ENCODE measurements around the gene GPR84. TPM values are rescaled to one million over a fixed set of nuclear protein-coding genes. Genes with fewer than 3 reads are reported as not detected.

The GPR84 gene
- total and polyA plus RNA-seq, 7 experiments from 2014 or later: 1.2 to 13.1 (median 3.9) TPM; not detected in 4

DNA sequence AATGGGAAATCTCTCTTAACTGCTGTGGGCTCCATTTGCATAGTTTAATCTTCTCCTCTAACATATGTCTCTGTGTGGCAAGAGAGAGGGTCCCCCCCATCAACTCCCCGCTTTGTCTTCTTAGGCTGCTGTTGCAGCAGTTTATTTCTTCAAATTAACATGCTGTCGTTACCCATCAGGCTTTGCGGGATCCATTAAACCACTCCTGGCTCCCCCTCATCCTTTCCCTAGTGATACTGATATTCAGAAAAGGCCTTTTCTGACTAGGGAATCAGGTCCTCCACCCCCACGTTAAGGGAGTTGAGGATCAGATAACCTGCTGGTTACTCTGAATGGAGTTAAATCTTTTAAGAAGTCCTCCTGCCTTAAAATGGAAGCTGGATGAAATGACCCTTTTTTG, 15.2 kb downstream of the GPR84 start:
- Mint-ChIP-seq H3K27me3 (no peaks in the 10 kb centered on the region), H3K4me1 (peaks cover 9 to 22% (median 18%) of the 10 kb centered on the region in 7 donors), H3K4me3 (no peak overlapping the region), H3K36me3 (peaks cover 14 to 37% (median 27%) of the 10 kb centered on the region in 5 donors), H3K27ac (no peak overlapping the region), H3K9me3 (no peaks in the 10 kb centered on the region)
- ChIA-PET POLR2A (no interaction called here), CTCF (interaction anchor here (1.5 kb wide), 1 partner anchor 13 kb away, joined by 3 read pairs; no protein-coding TSS in a partner anchor)
- ATAC-seq (no peak), DNase-seq (no peak)
- Histone ChIP-seq H3K27me3 (ENCODE audit: control insufficient read depth in 2 of 2, insufficient read depth in 2 of 2, low read length in 2 of 2) (no peaks in the 10 kb centered on the region), H3K27ac (ENCODE audit: low read depth, low read length) (no peak overlapping the region), H3K36me3 (ENCODE audit: control insufficient read depth in 2 of 3, insufficient read depth in 3 of 3, low read length in 3 of 3) (peaks cover 0 to 61% (median 31%) of the 10 kb centered on the region in 3 experiments), H3K4me3 (ENCODE audit: low read length) (no peak overlapping the region), H3K4me1 (ENCODE audit: control insufficient read depth in 2 of 2, insufficient read depth in 2 of 2, low read length in 2 of 2) (peaks cover 0 to 9% of the 10 kb centered on the region in 2 donors), H3K9me3 (ENCODE audit: control insufficient read depth in 2 of 3, low read length in 3 of 3) (no peaks in the 10 kb centered on the region)
- intact Hi-C loops (cut with micrococcal nuclease): no loop called here

DNA sequence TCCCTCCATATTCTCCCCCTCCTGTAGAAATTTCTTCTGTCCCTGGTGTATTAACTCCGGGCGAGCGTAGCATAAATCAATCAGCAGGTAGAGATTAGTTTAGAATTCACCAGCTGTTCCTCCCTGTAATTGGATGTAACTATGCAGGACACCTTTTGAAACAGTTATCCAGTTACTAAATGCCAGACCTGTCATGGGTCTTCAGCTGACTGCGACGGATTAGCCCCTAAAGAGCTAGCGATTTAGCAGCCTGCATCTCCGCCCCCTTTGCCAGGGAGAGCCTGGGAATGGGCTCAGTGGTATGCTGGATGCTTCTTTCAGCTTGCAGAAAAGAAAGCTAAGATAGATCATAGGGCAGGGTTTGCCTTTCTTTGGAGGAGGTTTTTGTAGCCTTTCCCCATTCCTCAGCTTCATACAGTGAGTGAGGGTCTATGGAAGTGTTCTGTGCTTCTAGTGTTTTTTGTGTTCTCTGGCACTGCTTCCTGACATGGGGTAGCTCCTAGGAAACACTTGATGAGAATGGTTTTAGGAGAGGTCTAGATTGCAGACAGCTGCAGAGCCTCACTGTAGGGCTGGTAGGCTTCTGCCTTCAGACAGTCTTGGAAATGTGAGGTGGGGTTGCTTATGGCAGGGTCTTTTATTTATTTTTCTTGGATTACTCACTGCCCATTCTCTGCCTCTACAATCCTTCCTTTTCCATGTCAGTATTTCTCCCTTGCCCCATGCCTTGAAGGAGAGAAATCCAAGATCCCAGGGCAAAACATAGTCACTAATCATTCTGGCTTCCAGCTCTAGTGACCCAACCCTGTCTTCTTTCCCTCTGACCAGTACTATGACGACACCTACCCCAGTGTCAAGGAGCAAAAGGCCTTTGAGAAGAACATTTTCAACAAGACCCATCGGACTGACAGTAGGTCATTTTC, 22.6 kb downstream of the GPR84 start:
- peaks cover 4 to 41% (median 27%) of the 10 kb centered on the region in 5 donors for H3K36me3 Mint-ChIP-seq
- H3K27me3 ChIP-seq (ENCODE audit: control insufficient read depth in 2 of 2, insufficient read depth in 2 of 2, low read length in 2 of 2): no peaks in the 10 kb centered on the region
- H3K4me1 ChIP-seq (ENCODE audit: control insufficient read depth in 2 of 2, insufficient read depth in 2 of 2, low read length in 2 of 2): no peaks in the 10 kb centered on the region
- H3K4me3 ChIP-seq (ENCODE audit: low read length): no peak overlapping the region
- no peak for DNase-seq
- no peaks in the 10 kb centered on the region for H3K9me3 ChIP-seq (ENCODE audit: control insufficient read depth in 2 of 3, low read length in 3 of 3)
- CTCF ChIA-PET: interaction anchor here (1.1 to 1.4 kb wide), 3 partner anchors 11 to 57 kb away, joined by 3 to 5 read pairs (median 3); partner anchors contain the start of gene ZNF385A
- H3K4me1 Mint-ChIP-seq: peaks cover 0 to 33% (median 16%) of the 10 kb centered on the region in 7 donors
- POLR2A ChIA-PET: interaction anchor here (0.9 to 1.8 kb wide), 4 partner anchors 9 to 17 kb away, joined by 4 to 7 read pairs (median 5); no protein-coding TSS in a partner anchor
- no peak overlapping the region for H3K4me3 Mint-ChIP-seq
- H3K27ac ChIP-seq (ENCODE audit: low read depth, low read length): no peak overlapping the region
- peaks cover 19 to 53% (median 20%) of the 10 kb centered on the region in 3 experiments for H3K36me3 ChIP-seq (ENCODE audit: control insufficient read depth in 2 of 3, insufficient read depth in 3 of 3, low read length in 3 of 3)
- H3K27ac Mint-ChIP-seq: no peak overlapping the region
- ATAC-seq: no peak
- H3K9me3 Mint-ChIP-seq: no peaks in the 10 kb centered on the region
- intact Hi-C loops (cut with micrococcal nuclease): no loop called here
- no peaks in the 10 kb centered on the region for H3K27me3 Mint-ChIP-seq

DNA sequence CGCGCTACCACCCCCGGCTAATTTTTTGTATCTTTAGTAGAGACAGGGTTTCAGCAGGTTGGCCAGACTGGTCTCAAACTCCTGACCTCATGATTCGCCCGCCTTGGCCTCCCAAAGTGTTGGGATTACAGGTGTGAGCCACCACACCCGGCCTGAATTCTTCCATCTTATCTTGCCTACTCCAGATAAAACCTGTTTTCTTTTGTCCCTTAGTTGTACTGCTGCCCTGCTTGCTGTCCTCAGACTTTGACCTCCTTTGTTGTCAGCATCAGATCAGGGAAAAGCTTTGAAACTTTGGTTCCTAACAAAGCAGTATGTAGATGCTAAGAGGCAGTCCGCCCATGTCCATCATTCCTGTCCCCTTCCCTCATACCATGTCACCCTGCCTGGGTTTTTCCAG, 23.4 kb downstream of the GPR84 start:
- no peak for ATAC-seq
- no peak overlapping the region for H3K4me3 Mint-ChIP-seq
- H3K36me3 ChIP-seq (ENCODE audit: control insufficient read depth in 2 of 3, insufficient read depth in 3 of 3, low read length in 3 of 3): peaks cover 19 to 48% (median 19%) of the 10 kb centered on the region in 3 experiments
- no peak overlapping the region for H3K4me3 ChIP-seq (ENCODE audit: low read length)
- no peaks in the 10 kb centered on the region for H3K27me3 ChIP-seq (ENCODE audit: control insufficient read depth in 2 of 2, insufficient read depth in 2 of 2, low read length in 2 of 2)
- peaks cover 2 to 37% (median 20%) of the 10 kb centered on the region in 7 donors for H3K4me1 Mint-ChIP-seq
- H3K9me3 Mint-ChIP-seq: no peaks in the 10 kb centered on the region
- POLR2A ChIA-PET: interaction anchor here (0.9 to 1.8 kb wide), 3 partner anchors 12 to 18 kb away, joined by 4 to 7 read pairs (median 6); no protein-coding TSS in a partner anchor
- no peak for DNase-seq
- H3K4me1 ChIP-seq (ENCODE audit: control insufficient read depth in 2 of 2, insufficient read depth in 2 of 2, low read length in 2 of 2): no peaks in the 10 kb centered on the region
- H3K27ac Mint-ChIP-seq: peak overlapping the region in 1 of 9 donors; percentile 26
- CTCF ChIA-PET: interaction anchor here (1.1 to 1.4 kb wide), 3 partner anchors 12 to 58 kb away, joined by 3 to 5 read pairs (median 3); partner anchors contain the start of gene ZNF385A
- intact Hi-C loops (cut with micrococcal nuclease): no loop called here
- H3K27ac ChIP-seq (ENCODE audit: low read depth, low read length): no peak overlapping the region
- peaks cover 4 to 44% (median 29%) of the 10 kb centered on the region in 5 donors for H3K36me3 Mint-ChIP-seq
- H3K27me3 Mint-ChIP-seq: no peaks in the 10 kb centered on the region
- H3K9me3 ChIP-seq (ENCODE audit: control insufficient read depth in 2 of 3, low read length in 3 of 3): no peaks in the 10 kb centered on the region

DNA sequence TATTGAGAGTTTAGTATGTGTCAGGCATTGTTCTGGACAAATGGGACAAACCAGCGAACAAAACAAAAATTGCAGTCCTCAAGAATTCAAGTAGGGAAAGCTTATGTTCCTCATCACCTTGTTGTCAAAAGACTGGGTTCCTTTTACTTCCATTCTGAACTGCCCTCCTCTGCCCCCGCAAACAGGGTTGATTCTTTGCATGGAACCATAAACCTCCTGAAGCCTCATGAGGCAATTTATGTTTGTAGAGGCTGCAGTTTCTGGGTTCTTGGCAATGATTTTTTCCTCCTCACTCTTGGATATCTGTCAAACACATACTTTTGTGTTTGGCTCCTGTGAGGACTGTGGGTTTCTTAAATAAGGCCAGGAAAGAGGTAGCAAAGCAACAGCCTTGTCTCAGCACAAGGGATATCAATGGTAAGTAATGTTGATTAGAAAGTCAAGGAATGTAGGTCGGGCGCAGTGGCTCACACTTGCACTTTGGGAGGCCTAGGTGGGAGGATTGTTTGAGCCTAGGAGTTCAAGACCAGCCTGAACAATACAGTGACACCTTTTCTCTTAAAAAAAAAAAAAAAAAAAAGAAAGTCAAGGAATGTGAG, 25.5 kb downstream of the GPR84 start:
- intact Hi-C loops (cut with micrococcal nuclease): no loop called here

DNA sequence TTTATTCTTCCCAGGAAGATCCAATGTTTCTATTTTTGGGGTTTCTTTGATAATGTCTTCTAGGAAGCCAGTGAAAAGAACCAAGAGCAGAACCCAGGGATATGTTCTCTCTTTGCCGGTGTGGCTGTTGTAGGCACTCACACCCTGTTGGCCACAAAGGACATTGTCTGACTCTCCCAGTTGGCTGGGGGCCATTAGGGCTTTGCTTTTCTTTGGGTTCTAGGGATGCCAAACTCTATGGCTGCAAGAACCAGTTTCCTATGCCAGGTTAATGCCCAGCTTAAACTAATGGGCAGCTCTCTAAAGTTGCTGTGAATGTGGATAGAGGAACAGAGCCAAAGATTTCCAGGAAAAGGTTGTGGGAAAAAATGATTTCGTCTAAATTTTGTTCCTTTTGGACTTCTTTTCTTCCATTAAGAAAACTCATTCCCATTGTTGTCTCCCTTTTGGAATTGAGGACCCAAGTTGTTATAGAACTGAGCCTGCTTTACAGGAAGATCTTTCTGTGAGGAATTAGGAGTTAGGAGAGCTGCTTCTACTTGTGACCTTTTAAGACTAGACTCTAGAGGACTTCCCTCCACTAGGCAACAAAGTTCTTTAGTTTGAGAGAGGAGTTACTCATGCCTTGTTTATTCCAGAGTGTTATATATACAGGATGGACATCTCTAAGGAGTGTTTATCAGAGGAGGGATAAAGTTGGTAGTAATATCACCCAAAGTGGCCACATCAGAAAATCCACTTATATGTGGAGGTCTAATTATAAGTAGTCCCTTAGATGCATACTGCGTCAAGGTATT, 26.2 kb downstream of the GPR84 start:
- Mint-ChIP-seq H3K9me3 (no peaks in the 10 kb centered on the region), H3K4me1 (peaks cover 5 to 60% (median 32%) of the 10 kb centered on the region in 7 donors), H3K27ac (peak overlapping the region in 2 of 9 donors; percentile 19 to 25), H3K36me3 (peaks cover 4 to 31% (median 21%) of the 10 kb centered on the region in 5 donors), H3K4me3 (no peak overlapping the region), H3K27me3 (no peaks in the 10 kb centered on the region)
- DNase-seq (no peak), ATAC-seq (no peak)
- CTCF ChIA-PET: interaction anchor here (1.0 to 1.7 kb wide), 4 partner anchors 9 to 73 kb away, joined by 3 to 5 read pairs (median 4); partner anchors contain the start of gene COPZ1
- no peaks in the 10 kb centered on the region for H3K27me3 ChIP-seq (ENCODE audit: control insufficient read depth in 2 of 2, insufficient read depth in 2 of 2, low read length in 2 of 2)
- POLR2A ChIA-PET: interaction anchor here (1.2 kb wide), 1 partner anchor 11 kb away, joined by 6 read pairs; no protein-coding TSS in a partner anchor
- no peaks in the 10 kb centered on the region for H3K9me3 ChIP-seq (ENCODE audit: control insufficient read depth in 2 of 3, low read length in 3 of 3)
- H3K27ac ChIP-seq (ENCODE audit: low read depth, low read length): no peak overlapping the region
- intact Hi-C loops (cut with micrococcal nuclease): loop anchor here in 1 of 2 donors (2.0 kb wide), 1 partner anchor 15 kb away; no protein-coding TSS in a partner anchor
- H3K36me3 ChIP-seq (ENCODE audit: control insufficient read depth in 2 of 3, insufficient read depth in 3 of 3, low read length in 3 of 3): peaks cover 7 to 27% (median 10%) of the 10 kb centered on the region in 3 experiments
- no peak overlapping the region for H3K4me3 ChIP-seq (ENCODE audit: low read length)
- peaks cover 4 to 8% of the 10 kb centered on the region in 2 donors for H3K4me1 ChIP-seq (ENCODE audit: control insufficient read depth in 2 of 2, insufficient read depth in 2 of 2, low read length in 2 of 2)

More for the DNA sequence above, 25.5 kb downstream of the GPR84 start:
- POLR2A ChIA-PET: no interaction called here
- no peak overlapping the region for H3K4me3 Mint-ChIP-seq
- DNase-seq: no peak
- H3K27ac ChIP-seq (ENCODE audit: low read depth, low read length): no peak overlapping the region
- peaks cover 11 to 35% (median 17%) of the 10 kb centered on the region in 3 experiments for H3K36me3 ChIP-seq (ENCODE audit: control insufficient read depth in 2 of 3, insufficient read depth in 3 of 3, low read length in 3 of 3)
- no peaks in the 10 kb centered on the region for H3K27me3 Mint-ChIP-seq
- H3K4me1 Mint-ChIP-seq: peaks cover 2 to 52% (median 26%) of the 10 kb centered on the region in 7 donors
- CTCF ChIA-PET: interaction anchor here (1.3 kb wide), 1 partner anchor 14 kb away, joined by 3 read pairs; the partner anchor contains the start of gene COPZ1
- H3K4me1 ChIP-seq (ENCODE audit: control insufficient read depth in 2 of 2, insufficient read depth in 2 of 2, low read length in 2 of 2): peaks cover 0 to under 1% of the 10 kb centered on the region in 2 donors
- H3K9me3 Mint-ChIP-seq: no peaks in the 10 kb centered on the region
- peaks cover 4 to 37% (median 23%) of the 10 kb centered on the region in 5 donors for H3K36me3 Mint-ChIP-seq
- ATAC-seq: no peak
- no peaks in the 10 kb centered on the region for H3K9me3 ChIP-seq (ENCODE audit: control insufficient read depth in 2 of 3, low read length in 3 of 3)
- H3K27ac Mint-ChIP-seq: peak overlapping the region in 1 of 9 donors; percentile 42
- H3K27me3 ChIP-seq (ENCODE audit: control insufficient read depth in 2 of 2, insufficient read depth in 2 of 2, low read length in 2 of 2): no peaks in the 10 kb centered on the region
- H3K4me3 ChIP-seq (ENCODE audit: low read length): no peak overlapping the region
